Activated CD4-positive, alpha-beta T cell treated with anti-CD3 and anti-CD28 coated beads, Interleukin-2, amount 10 ng/mL, durations not matched to agents 7 days and 5 days (primary cell): Measurements from ENCODE around the gene LRRC23. TPM values are rescaled to one million over a fixed set of nuclear protein-coding genes. Genes with fewer than 3 reads are reported as not detected.

ENCODE experiments used
- CTCF ChIA-PET: fragments of 350-600 bp; sonication (Branson Sonifier 250); formaldehyde crosslinking; loops from one replicate; lab custom pipeline; 2021; ENCODE audit warnings: antibody characterized with exemption; lab: Charles Lee
- POLR2A ChIA-PET: fragments of 350-600 bp; sonication (Branson Sonifier 250); formaldehyde crosslinking; loops from one replicate; lab custom pipeline; 2021; ENCODE audit warnings: antibody characterized with exemption; lab: Charles Lee
- DNase-seq: peaks from one replicate; pipeline ENCODE4 v3.0.0-alpha.2; 2020
- H3K27ac Mint-ChIP-seq: one replicate; pipeline ENCODE4 v1.8.0; 2021; ENCODE audit warnings: mild to moderate bottlenecking, moderate library complexity, mixed read lengths
- H3K27me3 Mint-ChIP-seq: one replicate; pipeline ENCODE4 v1.8.0; 2021; ENCODE audit warnings: mixed read lengths
- H3K36me3 Mint-ChIP-seq: one replicate; pipeline ENCODE4 v1.8.0; 2021; ENCODE audit warnings: low read depth, mixed read lengths
- H3K4me1 Mint-ChIP-seq: one replicate; pipeline ENCODE4 v1.8.0; 2021; ENCODE audit warnings: mixed read lengths
- H3K4me3 Mint-ChIP-seq: one replicate; pipeline ENCODE4 v1.8.0; 2021; ENCODE audit warnings: mild to moderate bottlenecking, moderate library complexity, mixed read lengths
- H3K9me3 Mint-ChIP-seq: one replicate; pipeline ENCODE4 v1.8.0; 2021; ENCODE audit warnings: mixed read lengths
- total RNA-seq, 2 experiments: library from RNA; stranded (reverse); gene quantifications; one replicate each; pipeline ENCODE4 v1.2.3, GENCODE V29; 2021

The LRRC23 gene
- total RNA-seq, 2 experiments from 2014 or later = 4.4 to 5.2 TPM

GRCh38 chr12:6945613-6946012 lies 41.0 kb downstream of the LRRC23 start:
- DNase-seq = no peak
- Mint-ChIP-seq H3K4me1 (peaks cover 73% of the 10 kb centered on the region), H3K36me3 (peaks cover 5% of the 10 kb centered on the region), H3K4me3 (peak overlapping the region; percentile 97), H3K27ac (peak overlapping the region; percentile 96), H3K9me3 (no peaks in the 10 kb centered on the region), H3K27me3 (no peaks in the 10 kb centered on the region)
- CTCF ChIA-PET = interaction anchor here (0.7 to 17.8 kb wide), 11 partner anchors 15 to 216 kb away, joined by 3 to 388 read pairs (median 8); partner anchors contain the start of gene C1RL
- POLR2A ChIA-PET = interaction anchor here (1.5 to 4.5 kb wide), 4 partner anchors 12 to 162 kb away, joined by 3 to 36 read pairs (median 31); no protein-coding TSS in a partner anchor

- peak; percentile 81 for DNase-seq
- no peaks in the 10 kb centered on the region for H3K27me3 Mint-ChIP-seq
- no peaks in the 10 kb centered on the region for H3K9me3 Mint-ChIP-seq
- H3K36me3 Mint-ChIP-seq = peaks cover 5% of the 10 kb centered on the region
- peak overlapping the region; percentile 97 for H3K4me3 Mint-ChIP-seq
- ChIA-PET CTCF (interaction anchor here (0.6 to 17.8 kb wide), 9 partner anchors 9 to 885 kb away, joined by 3 to 388 read pairs (median 7); partner anchors contain the start of gene C1RL), POLR2A (interaction anchor here (1.5 to 4.5 kb wide), 3 partner anchors 12 to 161 kb away, joined by 3 to 36 read pairs (median 35); no protein-coding TSS in a partner anchor)
- H3K27ac Mint-ChIP-seq = peak overlapping the region; percentile 96
- peaks cover 74% of the 10 kb centered on the region for H3K4me1 Mint-ChIP-seq
Observed at GRCh38 chr12:6946033-6946919, 41.7 kb downstream of the LRRC23 start.

GRCh38 chr12:6946920-6947374 lies 42.3 kb downstream of the LRRC23 start:
- H3K27ac Mint-ChIP-seq = peak overlapping the region; percentile 96
- H3K9me3 Mint-ChIP-seq = no peaks in the 10 kb centered on the region
- no peaks in the 10 kb centered on the region for H3K27me3 Mint-ChIP-seq
- DNase-seq = no peak
- ChIA-PET CTCF (interaction anchor here (0.6 to 17.8 kb wide), 8 partner anchors 9 to 885 kb away, joined by 3 to 388 read pairs (median 4); partner anchors contain the start of genes C1RL and LPCAT3), POLR2A (interaction anchor here (4.2 to 4.5 kb wide), 2 partner anchors 11 to 15 kb away, joined by 35 to 36 read pairs; no protein-coding TSS in a partner anchor)
- peaks cover 9% of the 10 kb centered on the region for H3K36me3 Mint-ChIP-seq
- peaks cover 74% of the 10 kb centered on the region for H3K4me1 Mint-ChIP-seq
- H3K4me3 Mint-ChIP-seq = peak overlapping the region; percentile 97

- CTCF ChIA-PET = interaction anchor here (0.6 to 17.8 kb wide), 7 partner anchors 10 to 176 kb away, joined by 3 to 388 read pairs (median 5); partner anchors contain the start of genes C1RL, LPCAT3 and SPSB2
- no peaks in the 10 kb centered on the region for H3K9me3 Mint-ChIP-seq
- H3K36me3 Mint-ChIP-seq = peaks cover 13% of the 10 kb centered on the region
- H3K27ac Mint-ChIP-seq = peak overlapping the region; percentile 84
- H3K4me3 Mint-ChIP-seq = peak overlapping the region; percentile 21
- peaks cover 68% of the 10 kb centered on the region for H3K4me1 Mint-ChIP-seq
- DNase-seq = no peak
- no peaks in the 10 kb centered on the region for H3K27me3 Mint-ChIP-seq
- POLR2A ChIA-PET = interaction anchor here (4.5 kb wide), 1 partner anchor 10 kb away, joined by 35 read pairs; no protein-coding TSS in a partner anchor
Observed at GRCh38 chr12:6947615-6948014, 43.0 kb downstream of the LRRC23 start.

- Mint-ChIP-seq H3K27me3 (no peaks in the 10 kb centered on the region), H3K27ac (peak overlapping the region; percentile 98), H3K4me3 (peak overlapping the region; percentile 40), H3K9me3 (no peaks in the 10 kb centered on the region), H3K4me1 (peaks cover 58% of the 10 kb centered on the region), H3K36me3 (peaks cover 27% of the 10 kb centered on the region)
- ChIA-PET CTCF (interaction anchor here (0.6 to 17.8 kb wide), 6 partner anchors 11 to 145 kb away, joined by 4 to 388 read pairs (median 12); partner anchors contain the start of gene LPCAT3), POLR2A (no interaction called here)
- no peak for DNase-seq
Observed at GRCh38 chr12:6948873-6949594, 44.4 kb downstream of the LRRC23 start.

- Mint-ChIP-seq H3K4me3 (peak overlapping the region; percentile 100), H3K9me3 (no peaks in the 10 kb centered on the region), H3K27me3 (no peaks in the 10 kb centered on the region), H3K36me3 (peaks cover 37% of the 10 kb centered on the region), H3K4me1 (peaks cover 64% of the 10 kb centered on the region), H3K27ac (peak overlapping the region; percentile 98)
- POLR2A ChIA-PET = interaction anchor here (1.0 kb wide), 1 partner anchor 9 kb away, joined by 3 read pairs; no protein-coding TSS in a partner anchor
- CTCF ChIA-PET = interaction anchor here (1.0 to 17.8 kb wide), 6 partner anchors 10 to 77 kb away, joined by 3 to 388 read pairs (median 12); partner anchors contain the start of gene SPSB2
- peak; percentile 50 for DNase-seq
Observed at GRCh38 chr12:6950401-6950801, 45.8 kb downstream of the LRRC23 start.

- Mint-ChIP-seq H3K4me3 (peak within 1 kb of the TSS; percentile 100), H3K9me3 (no peaks in the 10 kb centered on the region), H3K4me1 (peaks cover 64% of the 10 kb centered on the region), H3K36me3 (peaks cover 43% of the 10 kb centered on the region), H3K27me3 (no peaks in the 10 kb centered on the region), H3K27ac (peak within 1 kb of the TSS; percentile 98)
- DNase-seq = peak; percentile 68
- ChIA-PET CTCF (interaction anchor here (0.8 to 17.8 kb wide), 7 partner anchors 9 to 125 kb away, joined by 3 to 388 read pairs (median 7); partner anchors contain the start of gene SPSB2), POLR2A (interaction anchor here (1.0 kb wide), 1 partner anchor 8 kb away, joined by 3 read pairs; no protein-coding TSS in a partner anchor)
Observed at GRCh38 chr12:6950811-6951540, 46.4 kb downstream of the LRRC23 start, which contains the start of gene PTPN6. Gene PTPN6, plus strand, starts transcription at chr12:6951356. Its CDS starts 157 bp downstream, at chr12:6951513.

- Mint-ChIP-seq H3K4me1 (peaks cover 64% of the 10 kb centered on the region), H3K27ac (peak overlapping the region; percentile 98), H3K9me3 (no peaks in the 10 kb centered on the region), H3K27me3 (no peaks in the 10 kb centered on the region), H3K36me3 (peaks cover 50% of the 10 kb centered on the region), H3K4me3 (peak overlapping the region; percentile 100)
- ChIA-PET POLR2A (interaction anchor here (0.6 to 1.2 kb wide), 4 partner anchors 8 to 461 kb away, joined by 3 to 5 read pairs (median 3); partner anchors contain the start of genes C12orf57 and RNU7-1), CTCF (interaction anchor here (0.8 to 17.8 kb wide), 9 partner anchors 7 to 126 kb away, joined by 3 to 388 read pairs (median 7); partner anchors contain the start of genes C12orf57, RNU7-1 and SPSB2)
- DNase-seq = no peak
Observed at GRCh38 chr12:6951551-6952120, 47.0 kb downstream of the LRRC23 start.

GRCh38 chr12:6952121-6952862 lies 47.7 kb downstream of the LRRC23 start:
- Mint-ChIP-seq H3K36me3 (peaks cover 56% of the 10 kb centered on the region), H3K4me1 (peaks cover 65% of the 10 kb centered on the region), H3K9me3 (no peaks in the 10 kb centered on the region), H3K27ac (peak overlapping the region; percentile 98), H3K4me3 (peak overlapping the region; percentile 100), H3K27me3 (no peaks in the 10 kb centered on the region)
- DNase-seq = no peak
- ChIA-PET POLR2A (interaction anchor here (0.6 to 1.2 kb wide), 3 partner anchors 9 to 461 kb away, joined by 3 to 5 read pairs (median 3); partner anchors contain the start of genes C12orf57 and RNU7-1), CTCF (interaction anchor here (0.6 to 17.8 kb wide), 10 partner anchors 8 to 747 kb away, joined by 3 to 388 read pairs (median 4); partner anchors contain the start of genes C12orf57, RNU7-1 and SPSB2)

GRCh38 chr12:6952863-6953441 lies 48.3 kb downstream of the LRRC23 start:
- no peaks in the 10 kb centered on the region for H3K9me3 Mint-ChIP-seq
- no peaks in the 10 kb centered on the region for H3K27me3 Mint-ChIP-seq
- peaks cover 67% of the 10 kb centered on the region for H3K4me1 Mint-ChIP-seq
- ChIA-PET POLR2A (interaction anchor here (1.2 kb wide), 1 partner anchor 9 kb away, joined by 5 read pairs; the partner anchor contains the start of genes C12orf57 and RNU7-1), CTCF (interaction anchor here (0.6 to 17.8 kb wide), 9 partner anchors 7 to 747 kb away, joined by 3 to 388 read pairs (median 5); partner anchors contain the start of genes C12orf57 and RNU7-1)
- H3K36me3 Mint-ChIP-seq = peaks cover 62% of the 10 kb centered on the region
- peak overlapping the region; percentile 98 for H3K27ac Mint-ChIP-seq
- peak overlapping the region; percentile 100 for H3K4me3 Mint-ChIP-seq
- no peak for DNase-seq
